ENCODE data around the gene PGAM5.

PGAM5 gene

GRCh38 chr12:132698341-132698740, 12.3 kb upstream of the PGAM5 start:
- TF ChIP-seq EZH2 (optimal IDR thresholded peaks at IDR 0.05; ENCODE audit: low read depth, low read length) (no peak), EZH2phosphoT487 (IDR thresholded peaks at IDR 0.05; ENCODE audit: low read length) (no peak), CTCF (IDR thresholded peaks at IDR 0.05; ENCODE audit: low read length) (no peak)
- Histone ChIP-seq H3K4me1 (ENCODE audit: low read length) (no peaks in the 10 kb centered on the region), H3K27ac (ENCODE audit: low read length) (no peak overlapping the region), H2AFZ (ENCODE audit: low read length) (no peak overlapping the region), H4K20me1 (ENCODE audit: insufficient read depth, low read length) (no peaks in the 10 kb centered on the region), H3K9ac (ENCODE audit: low read length) (no peak overlapping the region), H3K79me2 (ENCODE audit: low read length) (no peaks in the 10 kb centered on the region), H3F3A (ENCODE audit: insufficient read depth, low read length) (no peaks in the 10 kb centered on the region), H3K9me2 (replicated peaks; ENCODE audit: insufficient read depth, low read length) (no peaks in the 10 kb centered on the region), H3K4me2 (ENCODE audit: low read depth, low read length) (no peak overlapping the region), H3K4me3 (ENCODE audit: low read length) (no peak overlapping the region), H3K9me3 (replicated peaks; ENCODE audit: insufficient read depth, low read length) (no peaks in the 10 kb centered on the region), H3K27me3 (replicated peaks; ENCODE audit: insufficient read depth, low read length) (no peaks in the 10 kb centered on the region), H3K36me3 (replicated peaks; ENCODE audit: insufficient read depth, low read length) (no peaks in the 10 kb centered on the region)
- DNase-seq, result no peak

GRCh38 chr12:132700212-132700822, 10.3 kb upstream of the PGAM5 start:
- Histone ChIP-seq H3K4me2 (ENCODE audit: low read depth, low read length) (no peak overlapping the region), H3K36me3 (replicated peaks; ENCODE audit: insufficient read depth, low read length) (no peaks in the 10 kb centered on the region), H3F3A (ENCODE audit: insufficient read depth, low read length) (no peaks in the 10 kb centered on the region), H4K20me1 (ENCODE audit: insufficient read depth, low read length) (no peaks in the 10 kb centered on the region), H3K9me3 (replicated peaks; ENCODE audit: insufficient read depth, low read length) (no peaks in the 10 kb centered on the region), H3K9me2 (replicated peaks; ENCODE audit: insufficient read depth, low read length) (no peaks in the 10 kb centered on the region), H3K4me3 (ENCODE audit: low read length) (no peak overlapping the region), H3K4me1 (ENCODE audit: low read length) (no peaks in the 10 kb centered on the region), H3K9ac (ENCODE audit: low read length) (no peak overlapping the region), H3K27ac (ENCODE audit: low read length) (no peak overlapping the region), H2AFZ (ENCODE audit: low read length) (no peak overlapping the region), H3K79me2 (ENCODE audit: low read length) (no peaks in the 10 kb centered on the region), H3K27me3 (replicated peaks; ENCODE audit: insufficient read depth, low read length) (no peaks in the 10 kb centered on the region)
- TF ChIP-seq EZH2phosphoT487 (IDR thresholded peaks at IDR 0.05; ENCODE audit: low read length) (no peak), CTCF (IDR thresholded peaks at IDR 0.05; ENCODE audit: low read length) (no peak)
- no peak for DNase-seq

- Histone ChIP-seq H3K4me3 (ENCODE audit: low read length) (no peak overlapping the region), H3K9me2 (replicated peaks; ENCODE audit: insufficient read depth, low read length) (no peaks in the 10 kb centered on the region), H3F3A (ENCODE audit: insufficient read depth, low read length) (no peaks in the 10 kb centered on the region), H3K27me3 (replicated peaks; ENCODE audit: insufficient read depth, low read length) (no peaks in the 10 kb centered on the region), H3K4me1 (ENCODE audit: low read length) (no peaks in the 10 kb centered on the region), H3K36me3 (replicated peaks; ENCODE audit: insufficient read depth, low read length) (no peaks in the 10 kb centered on the region), H3K9ac (ENCODE audit: low read length) (no peak overlapping the region), H3K4me2 (ENCODE audit: low read depth, low read length) (no peak overlapping the region), H4K20me1 (ENCODE audit: insufficient read depth, low read length) (no peaks in the 10 kb centered on the region), H2AFZ (ENCODE audit: low read length) (no peak overlapping the region), H3K27ac (ENCODE audit: low read length) (no peak overlapping the region), H3K79me2 (ENCODE audit: low read length) (no peaks in the 10 kb centered on the region), H3K9me3 (replicated peaks; ENCODE audit: insufficient read depth, low read length) (no peaks in the 10 kb centered on the region)
- no peak for DNase-seq
- no peak for TF ChIP-seq CTCF (IDR thresholded peaks at IDR 0.05; ENCODE audit: low read length)
- no peak for TF ChIP-seq EZH2 (optimal IDR thresholded peaks at IDR 0.05; ENCODE audit: low read depth, low read length)
- no peak for TF ChIP-seq EZH2phosphoT487 (IDR thresholded peaks at IDR 0.05; ENCODE audit: low read length)
Observed at GRCh38 chr12:132702640-132703039, 8.0 kb upstream of the PGAM5 start.

Data from MM.1S (cell line).